Globus pallidus (tissue), 1 donor: ENCODE measurements around the gene ADI1.
A peak's percentile ranks its signal among the peaks of the same experiment; 100 is the strongest.
"Not testable (repeated sequence)": the region's sequence is repeated elsewhere in the genome, so short reads cannot be mapped to it uniquely, and the experiment has no call there.

Experiments
- DNase-seq: peaks from one replicate; pipeline ENCODE4 v3.0.0-alpha.2; 2015; ENCODE audit warnings: low spot score

The ADI1 gene

DNA sequence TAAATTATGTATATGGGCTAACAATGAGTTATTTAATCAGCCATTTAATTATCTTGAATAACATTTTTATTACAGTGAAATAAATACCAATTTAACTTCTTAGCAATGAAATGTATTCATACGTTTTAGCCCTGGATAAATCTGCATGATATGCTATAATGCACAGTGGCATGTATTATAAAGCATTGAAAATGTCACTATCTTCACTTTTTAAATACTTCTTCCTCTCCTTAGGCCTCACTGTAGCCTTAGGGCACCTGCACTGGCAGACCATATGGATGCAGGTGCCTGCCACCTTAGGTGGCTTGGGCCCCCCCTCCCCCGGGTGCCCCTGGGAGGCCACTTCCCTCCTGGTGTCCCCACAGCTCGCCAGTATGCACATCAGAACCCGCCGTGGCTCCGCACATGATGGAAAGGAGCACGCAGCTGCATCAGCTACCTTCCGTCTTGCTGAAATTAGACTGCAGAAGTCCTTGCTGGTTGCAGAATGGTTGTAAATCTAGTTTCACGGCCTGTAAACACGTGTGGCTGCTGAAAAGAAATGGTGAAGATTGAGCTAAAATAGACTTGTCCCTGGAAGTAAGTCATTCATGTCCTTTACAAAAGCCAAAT is 56.7 kb downstream of the ADI1 start:
- DNase-seq: no peak

DNA sequence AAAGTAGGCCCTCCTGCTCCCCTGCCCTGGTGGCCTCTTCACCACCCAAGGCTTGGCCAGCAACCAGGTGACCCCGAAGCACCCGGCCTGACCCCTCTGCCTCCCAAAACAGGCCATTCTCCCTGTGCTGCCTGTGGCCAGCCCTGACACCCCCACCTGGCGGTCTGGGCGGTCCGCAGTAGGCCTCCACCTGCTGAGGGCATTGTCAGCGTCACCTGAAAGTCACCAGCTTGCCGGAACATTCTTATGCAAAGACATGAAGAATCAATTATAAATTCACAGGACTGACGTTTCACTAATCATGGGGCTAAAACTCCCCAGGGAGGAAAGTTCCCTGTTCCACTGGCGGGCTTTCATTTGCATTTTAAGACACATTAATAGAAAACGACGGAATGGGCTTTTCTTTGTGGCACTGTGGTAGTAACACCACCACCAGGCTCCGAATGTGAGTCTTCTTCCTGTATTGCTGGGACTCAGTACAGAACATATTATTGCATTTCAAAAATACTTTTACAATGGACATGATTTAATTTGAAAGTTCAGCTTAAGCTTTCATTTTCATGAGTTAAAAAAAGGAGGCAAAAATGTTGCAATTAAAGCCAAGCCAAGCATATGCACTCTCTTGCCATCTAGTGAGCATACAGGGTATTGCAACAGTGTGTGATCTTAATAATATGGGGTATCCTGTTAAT is 57.4 kb downstream of the ADI1 start:
- peak; percentile 57 for DNase-seq

DNA sequence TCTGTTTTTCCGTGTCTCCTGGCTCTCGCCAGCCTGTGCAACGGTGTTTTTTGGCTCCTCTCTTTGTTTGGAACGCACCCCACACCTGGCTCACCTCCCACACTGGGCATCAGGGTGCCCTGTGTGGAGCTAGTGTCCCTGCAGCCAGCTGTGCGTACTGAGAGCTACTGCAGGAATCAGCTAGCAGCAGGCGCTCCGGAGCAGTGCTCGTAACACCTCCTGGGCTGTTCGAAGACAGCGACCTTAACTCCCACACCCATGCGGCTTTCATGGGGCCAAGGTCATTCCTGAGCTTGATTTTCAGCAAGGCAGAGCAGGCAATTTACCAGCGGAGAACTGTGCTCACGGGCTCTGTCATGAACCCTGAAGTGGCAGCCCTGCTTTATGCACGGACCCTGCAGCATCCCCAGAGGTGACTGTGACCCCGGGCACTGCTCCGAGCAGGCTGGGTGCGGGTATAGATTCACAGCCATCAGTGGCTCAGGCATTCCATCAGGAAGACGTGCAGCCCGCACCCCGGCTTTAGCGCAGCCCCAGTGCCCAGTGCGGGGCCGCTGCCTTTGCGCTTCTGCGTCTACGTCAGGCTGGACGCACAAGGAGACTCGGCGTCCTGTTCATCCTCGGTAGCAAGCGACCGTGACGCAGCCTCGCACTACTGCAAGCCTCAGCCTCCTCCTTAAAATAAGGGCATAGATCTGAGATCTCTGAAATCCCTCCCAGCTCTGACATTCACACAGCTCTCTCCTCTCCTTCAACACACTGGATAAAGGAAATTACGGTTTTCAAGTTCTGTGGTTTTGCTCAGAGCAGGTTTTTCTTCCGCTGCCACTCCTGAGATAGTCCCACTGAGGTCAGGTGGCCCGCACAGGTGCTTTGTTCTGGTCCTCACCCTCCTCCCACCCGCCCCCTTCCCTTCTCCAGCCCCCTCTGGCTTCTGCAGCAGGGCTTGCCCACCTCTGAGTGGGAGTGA is 58.2 kb downstream of the ADI1 start:
- no peak for DNase-seq

GRCh38 chr2:3460156-3460555 is 59.2 kb downstream of the ADI1 start:
- no peak for DNase-seq

DNA sequence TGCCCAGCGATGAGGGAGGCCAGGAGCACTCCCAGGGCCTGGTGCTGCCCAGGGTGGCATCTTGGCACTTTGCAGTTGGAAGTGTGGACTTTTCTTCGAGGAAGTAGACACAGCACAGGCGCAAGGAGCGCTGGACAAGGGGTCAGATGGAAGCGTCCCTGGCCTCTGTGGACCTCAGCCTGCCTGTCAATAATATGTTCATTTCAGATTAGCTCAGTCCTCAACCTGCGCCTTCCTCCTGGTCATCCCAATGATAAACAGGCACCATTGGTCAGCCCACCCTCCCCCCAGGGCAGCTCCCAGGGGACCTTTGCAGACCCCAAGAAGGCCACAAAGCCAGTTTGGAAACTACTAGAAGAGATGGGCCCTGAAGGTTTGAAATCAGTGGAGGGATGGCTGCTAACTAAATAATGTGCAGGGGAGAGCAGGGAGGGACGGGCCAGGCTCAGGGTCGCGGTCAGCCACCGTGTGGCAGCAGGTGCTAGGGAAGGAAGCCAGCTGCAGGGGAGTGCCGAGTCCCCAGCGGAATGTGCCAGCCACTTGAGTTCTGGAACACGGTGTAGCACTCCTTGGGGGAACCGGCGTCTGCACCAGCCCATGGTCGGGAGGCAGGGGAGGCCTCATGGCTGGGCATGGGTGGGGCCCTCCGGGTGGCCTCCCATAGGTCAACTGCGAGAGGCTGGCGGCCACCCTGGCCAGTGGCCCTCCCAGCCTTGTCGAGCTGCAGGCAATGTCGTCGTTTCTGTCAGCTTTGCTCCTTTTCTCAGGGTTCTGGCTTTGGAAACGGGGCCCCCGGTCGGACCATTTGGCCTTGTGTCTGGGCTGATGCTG is 59.9 kb downstream of the ADI1 start:
- DNase-seq: no peak

DNA sequence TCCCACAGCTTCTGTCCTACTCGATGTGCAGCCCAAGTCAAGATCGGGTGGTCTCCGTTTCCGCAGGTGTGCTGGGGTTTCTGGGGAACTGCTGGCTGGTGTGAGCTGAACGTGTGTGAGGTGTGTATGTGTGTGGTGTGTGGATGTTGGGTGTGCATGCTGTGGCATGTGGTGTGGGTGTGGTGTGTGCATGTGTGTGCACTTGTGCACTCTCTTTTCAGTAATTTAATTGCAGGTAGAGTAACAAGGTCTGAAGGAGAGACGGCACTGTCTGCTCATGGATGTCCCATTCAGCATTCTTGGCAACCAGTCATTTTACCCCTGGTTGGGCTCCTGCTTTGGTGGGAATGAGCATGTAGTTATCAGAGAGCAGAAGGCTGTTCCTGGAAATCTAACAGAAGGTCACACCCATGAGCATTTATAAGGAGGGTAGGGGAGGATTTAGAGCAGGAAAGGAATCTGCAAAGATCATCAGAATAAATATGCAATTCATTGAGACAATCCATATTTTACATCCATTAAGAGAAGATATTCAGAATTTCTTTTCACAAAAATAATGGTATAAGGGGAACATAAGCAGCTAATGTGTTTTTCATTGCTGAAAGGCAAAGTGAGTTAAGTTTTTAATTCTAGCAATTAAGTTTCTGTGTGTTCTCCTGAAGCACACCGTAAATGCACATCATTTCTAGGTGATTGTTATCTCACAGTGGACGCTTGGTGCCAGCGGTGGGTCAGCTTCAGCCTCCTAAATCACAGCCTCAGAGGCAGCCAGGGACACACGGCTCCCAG is 60.7 kb downstream of the ADI1 start:
- no peak for DNase-seq

GRCh38 chr2:3457524-3458395 is 61.6 kb downstream of the ADI1 start:
- no peak for DNase-seq

DNA sequence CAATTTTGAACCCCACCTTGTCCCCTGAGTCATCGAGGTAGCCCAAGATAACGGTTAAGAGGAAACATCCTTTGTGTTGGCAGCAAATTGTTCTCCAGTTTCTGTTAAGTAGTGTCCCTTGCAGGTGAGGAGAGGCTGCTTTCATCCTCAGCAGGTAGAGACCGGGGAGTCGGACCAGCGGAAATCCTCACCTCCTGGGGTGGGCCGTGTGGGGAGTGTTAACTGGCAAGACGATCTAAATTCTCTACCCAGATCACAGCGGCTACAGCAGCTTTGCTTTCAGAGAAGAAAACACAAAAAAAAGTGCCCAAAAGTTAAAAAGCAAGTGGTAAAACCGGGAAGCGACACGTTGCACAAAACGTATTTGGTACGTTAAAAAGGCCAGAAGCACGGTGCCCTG is 63.2 kb downstream of the ADI1 start:
- no peak for DNase-seq

DNA sequence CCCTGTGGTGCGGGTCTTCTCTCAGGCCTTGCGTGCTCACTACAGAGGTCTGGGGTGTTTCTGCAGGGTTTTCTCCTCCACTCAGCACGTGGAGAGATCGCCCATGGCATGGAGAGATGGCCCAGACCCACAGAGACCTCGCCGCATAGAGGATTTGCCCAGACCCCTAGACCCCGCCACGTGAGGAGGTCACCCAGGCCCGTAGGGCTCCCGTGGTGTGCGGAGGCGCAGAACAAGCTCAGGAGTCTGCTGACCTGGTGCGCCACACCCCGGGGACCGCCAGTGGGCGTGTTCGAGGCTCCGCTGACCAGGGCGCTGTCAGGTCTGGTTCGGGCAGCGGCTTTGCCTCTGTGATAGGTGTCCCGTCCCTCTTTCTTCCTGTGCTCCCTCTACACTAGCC is 64.5 kb downstream of the ADI1 start:
- DNase-seq: no peak

DNA sequence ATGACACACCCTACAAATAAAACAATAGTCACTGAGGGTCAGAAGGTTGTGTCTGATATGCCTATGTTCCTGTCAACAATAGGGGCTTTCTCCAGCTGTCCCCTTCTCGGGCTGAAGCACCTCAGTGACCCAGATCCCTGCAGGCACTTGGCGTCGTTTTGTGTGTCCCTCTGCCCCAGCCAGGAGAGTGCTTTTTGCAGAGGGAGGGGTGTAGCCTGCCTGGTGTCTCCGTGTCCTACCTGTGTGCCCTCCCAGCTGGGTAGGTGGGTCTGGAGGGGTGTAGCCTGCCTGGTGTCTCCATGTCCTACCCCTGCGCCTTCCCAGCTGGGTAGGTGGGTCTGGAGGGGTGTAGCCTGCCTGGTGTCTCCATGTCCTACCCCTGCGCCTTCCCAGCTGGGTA is 65.3 kb downstream of the ADI1 start:
- not testable (repeated sequence) for DNase-seq

DNA sequence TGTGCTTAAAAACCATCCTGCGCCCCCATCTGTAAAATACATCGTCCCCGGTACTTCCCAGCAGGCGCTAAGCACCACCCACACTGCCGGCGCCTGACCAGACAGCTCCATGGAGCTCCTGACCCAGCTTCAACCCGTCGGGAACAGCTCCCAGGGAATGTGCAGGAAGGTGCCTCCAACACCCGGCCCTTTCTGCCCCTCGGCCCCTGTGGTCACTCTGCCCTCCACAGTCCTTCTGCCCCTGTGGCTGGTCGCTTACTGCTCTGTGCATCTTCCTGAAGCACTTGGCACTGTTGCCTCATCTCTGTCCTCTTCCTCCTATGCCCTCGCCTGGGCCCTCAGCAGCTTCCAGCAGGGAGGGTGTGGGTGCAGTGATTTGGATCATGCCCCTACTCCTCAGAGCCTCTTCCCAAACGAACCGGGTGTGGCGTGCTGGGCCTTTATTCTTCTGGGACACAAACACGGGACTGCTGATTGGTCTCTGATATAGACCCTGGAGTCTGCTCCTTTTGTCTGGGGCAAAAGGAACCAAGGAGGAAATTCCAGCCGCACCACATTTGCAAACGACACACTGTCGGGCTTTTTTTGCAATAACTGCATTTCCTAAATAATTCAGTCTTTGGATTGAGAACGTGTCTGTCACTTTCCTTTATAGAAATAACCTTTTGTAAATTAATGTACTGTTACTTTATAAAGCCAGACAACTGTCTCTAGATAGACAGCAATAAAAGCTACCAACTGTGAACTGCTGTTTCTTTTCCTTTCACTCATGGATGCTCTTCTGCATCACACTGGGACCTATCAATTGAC is 65.9 kb downstream of the ADI1 start:
- no peak for DNase-seq

DNA sequence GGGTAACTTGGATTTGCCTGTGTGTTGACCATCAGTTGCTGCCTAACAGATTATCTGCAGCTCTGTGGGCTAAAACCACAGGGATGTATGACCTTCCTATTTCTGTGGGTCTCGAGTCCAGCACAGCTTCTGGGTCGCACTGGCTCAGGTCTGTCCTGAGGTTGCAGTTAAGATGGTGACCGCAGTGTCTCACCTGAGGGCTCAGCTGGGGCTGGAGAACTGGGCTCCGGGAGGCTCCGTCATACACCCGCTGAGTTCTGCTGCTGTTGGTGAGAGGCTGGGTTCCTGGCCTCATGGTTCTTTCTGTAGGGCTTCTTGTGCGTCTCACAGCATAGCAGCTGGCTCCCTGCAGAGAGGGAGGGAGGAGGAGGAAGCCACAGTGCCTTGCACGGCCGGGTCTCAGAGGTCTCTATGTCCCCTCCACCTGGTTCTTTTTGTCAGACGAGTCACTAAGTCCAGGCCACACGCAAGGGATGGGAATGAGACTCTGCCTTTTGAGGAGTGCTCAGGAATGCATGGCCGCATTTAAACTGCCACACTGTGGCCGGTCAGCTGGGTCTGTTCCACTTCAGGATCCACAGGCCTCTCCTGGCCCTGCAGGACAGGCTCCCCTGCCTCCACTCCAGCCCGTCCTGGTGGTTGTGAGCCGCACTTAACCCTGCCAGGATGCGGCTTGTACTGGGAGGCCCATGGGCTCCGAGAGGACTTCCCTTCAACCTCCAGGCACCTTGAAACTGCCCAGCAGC is 67.2 kb downstream of the ADI1 start:
- no peak for DNase-seq

- no peak for DNase-seq
Observed at GRCh38 chr2:3451169-3451568, 68.2 kb downstream of the ADI1 start.

- no peak for DNase-seq
Observed at GRCh38 chr2:3450385-3451010, 68.8 kb downstream of the ADI1 start.

GRCh38 chr2:3449936-3450335 is 69.4 kb downstream of the ADI1 start:
- DNase-seq: no peak

DNA sequence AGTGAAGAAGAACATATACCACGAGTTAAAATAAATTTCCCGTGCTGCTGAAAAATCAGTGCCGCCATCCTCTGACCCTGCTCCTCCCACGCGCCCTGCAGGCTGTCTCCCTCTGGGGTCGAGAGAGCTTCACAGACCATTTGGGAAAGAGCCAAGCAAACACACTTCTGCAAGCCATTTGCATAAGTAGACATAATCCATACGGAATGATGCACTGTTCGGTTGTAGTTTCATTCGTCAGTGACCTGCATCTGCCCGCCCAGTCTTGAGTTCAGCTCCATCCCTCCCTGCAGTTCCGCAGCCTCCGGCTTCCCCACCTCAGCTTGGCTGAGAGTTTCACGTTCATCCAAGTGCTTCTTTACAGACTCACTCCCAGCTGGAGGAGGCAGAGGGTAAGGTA is 70.2 kb downstream of the ADI1 start:
- no peak for DNase-seq

DNA sequence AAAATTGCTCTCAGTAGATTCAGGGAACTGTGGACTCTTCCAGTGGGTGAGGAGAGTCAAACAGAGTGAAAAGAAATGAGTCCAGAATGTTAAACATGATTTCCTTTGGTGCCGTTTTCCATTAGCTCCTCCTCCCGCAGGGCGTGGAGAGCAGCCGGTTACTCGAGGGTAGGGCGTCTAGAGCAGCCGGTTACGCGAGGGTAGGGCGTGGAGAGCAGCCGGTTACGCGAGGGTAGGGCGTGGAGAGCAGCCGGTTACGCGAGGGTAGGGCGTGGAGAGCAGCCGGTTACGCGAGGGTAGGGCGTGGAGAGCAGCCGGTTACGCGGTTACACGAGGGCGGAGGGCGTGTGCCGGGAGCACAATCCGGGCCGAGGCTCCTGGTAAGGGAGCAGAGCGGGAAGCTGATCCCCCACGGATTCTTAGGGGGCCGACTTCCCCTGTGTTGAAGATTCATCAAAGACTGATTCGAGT is 70.9 kb downstream of the ADI1 start:
- not testable (repeated sequence) for DNase-seq

DNA sequence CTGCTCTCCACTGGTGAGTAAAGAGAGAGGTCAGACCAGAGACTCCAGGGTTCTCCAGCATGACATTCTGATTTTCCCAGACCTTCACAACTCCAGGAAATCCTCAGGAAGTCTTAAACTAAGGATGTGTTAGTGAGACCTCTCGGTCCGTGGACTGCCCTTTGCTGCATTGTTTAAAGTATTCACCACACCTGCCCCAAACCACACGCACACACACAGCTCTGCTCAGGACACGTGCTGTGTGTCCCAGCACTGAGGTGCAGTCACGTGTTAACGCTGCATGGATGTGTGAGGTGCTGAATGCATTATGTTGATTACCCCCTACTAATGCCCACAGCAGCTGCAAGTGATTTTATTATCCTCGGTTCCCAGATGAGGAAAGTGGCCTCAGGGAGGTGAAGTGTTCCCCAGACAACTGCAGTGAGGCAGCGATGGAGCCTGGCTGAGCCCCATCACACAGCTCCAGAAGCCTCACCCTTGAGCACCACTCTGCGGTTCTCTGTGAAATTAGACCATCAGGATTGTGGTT is 71.5 kb downstream of the ADI1 start:
- DNase-seq: no peak
